Measurements from ENCODE around the gene ST6GALNAC2. TPM values are rescaled to one million over a fixed set of nuclear protein-coding genes. Genes with fewer than 3 reads are reported as not detected.

ST6GALNAC2 gene
- total RNA-seq = 1 to 10 TPM in 5 of 6 experiments, under 1 TPM in 1; 0.81 to 5.0 (median 2.3) TPM
- long read RNA-seq = 0 reads

DNA sequence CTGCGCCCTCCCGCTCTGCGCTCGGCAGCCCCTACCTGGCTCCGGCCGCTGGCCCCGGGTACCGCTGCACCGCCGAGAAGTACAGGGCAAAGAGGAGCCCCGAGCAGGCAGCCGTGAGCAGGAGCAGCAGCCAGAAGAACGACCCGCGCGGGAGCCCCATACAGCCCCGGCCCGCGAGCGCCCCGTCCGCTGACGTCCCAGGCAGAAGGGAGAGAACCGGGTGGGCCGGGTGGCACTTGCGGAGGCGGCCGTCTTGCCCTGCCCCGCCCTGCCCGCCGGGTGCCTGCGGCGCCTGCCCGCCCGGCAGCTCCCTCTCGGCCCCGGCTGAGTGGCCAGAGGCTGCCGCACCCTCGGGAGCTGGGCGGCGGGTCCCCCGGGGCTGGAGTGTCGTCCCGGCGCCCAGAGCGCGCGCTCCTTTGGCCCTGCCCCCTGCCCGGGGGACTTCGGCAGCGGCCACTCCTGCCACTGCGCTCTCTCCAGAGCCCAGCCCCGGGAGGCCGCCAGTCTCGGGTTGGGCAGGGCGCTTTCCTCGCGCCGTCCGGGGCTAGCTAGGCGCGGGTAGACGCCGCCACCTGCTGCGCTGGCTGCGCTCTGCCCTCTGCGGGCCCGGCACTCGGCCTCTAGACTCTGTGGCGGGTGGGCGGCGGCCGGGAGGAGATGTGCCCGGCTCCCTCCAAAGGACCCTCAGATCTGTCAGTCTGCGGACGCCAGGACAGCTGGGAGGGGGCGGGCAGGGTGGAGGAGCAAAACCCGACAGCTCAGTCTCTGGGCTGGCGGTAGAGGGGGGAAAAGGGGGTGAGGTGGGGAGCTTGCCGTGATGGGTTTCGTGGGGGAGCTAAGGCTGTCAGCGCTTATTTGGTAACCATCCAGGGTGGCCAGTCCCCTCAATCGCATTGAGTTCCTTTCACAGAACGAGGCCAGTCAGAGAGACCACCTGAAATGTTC, at the start of gene ST6GALNAC2:
Gene ST6GALNAC2 (minus strand): TSS at position 212 of the 945 bp plus-strand sequence. CDS start 52 bp downstream, at position 160.
- intact Hi-C loops (cut with DNase I) = no loop called here
- DNase-seq = peak; percentile 81 to 87 (median 83)
- ATAC-seq = peak; percentile 83 to 89 (median 85)
- H3K36me3 ChIP-seq = no peaks in the 10 kb centered on the region
- H3K9me3 ChIP-seq = no peaks in the 10 kb centered on the region
- peak within 1 kb of the TSS in 2 of 3 donors; percentile 7 to 53 for H3K27ac ChIP-seq
- peaks cover 0 to 19% (median 4%) of the 10 kb centered on the region in 4 donors for H3K4me1 ChIP-seq
- TF ChIP-seq POLR2A (IDR thresholded peaks at IDR 0.05) (peak; percentile 37), CTCF (IDR thresholded peaks at IDR 0.05) (peak; percentile 28 to 57 (median 45))
- 3% methylated on average over 24 of the region's 84 CpGs for WGBS (ENCODE audit: insufficient coverage, low coverage, low lambda C conversion rate, missing lambda C conversion rate)
- H3K4me3 ChIP-seq = peak within 1 kb of the TSS; percentile 59 to 62 (median 61)
- no peaks in the 10 kb centered on the region for H3K27me3 ChIP-seq

DNA sequence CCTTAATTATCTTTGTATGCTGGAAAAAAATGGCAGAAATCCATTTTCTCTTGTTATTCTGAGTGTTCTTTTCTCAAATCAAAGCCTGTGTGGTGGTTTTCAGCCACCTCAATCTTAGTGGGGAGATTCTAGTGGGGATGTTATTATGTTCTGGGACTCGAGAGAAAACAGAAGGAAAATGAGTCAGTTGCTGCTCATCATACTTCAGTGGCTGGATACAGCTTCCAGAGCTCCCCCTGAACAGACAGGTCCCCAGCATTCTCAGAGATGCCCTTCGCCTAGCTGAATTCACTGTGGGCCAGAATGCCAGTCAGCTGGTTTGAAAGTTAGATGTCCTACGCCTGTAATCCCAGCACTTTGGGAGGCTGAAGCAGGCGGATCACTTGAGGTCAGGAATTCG, 49.4 kb upstream of the ST6GALNAC2 start:
- no peak for ATAC-seq
- DNase-seq = no peak
- 75% methylated on average over 5 of the region's 5 CpGs for WGBS (ENCODE audit: insufficient coverage, low coverage, low lambda C conversion rate, missing lambda C conversion rate)
- intact Hi-C loops (cut with DNase I) = no loop called here
- Histone ChIP-seq H3K36me3 (no peaks in the 10 kb centered on the region), H3K27ac (no peak overlapping the region), H3K4me3 (no peak overlapping the region), H3K4me1 (no peaks in the 10 kb centered on the region), H3K27me3 (no peaks in the 10 kb centered on the region), H3K9me3 (no peaks in the 10 kb centered on the region)
- TF ChIP-seq POLR2A (IDR thresholded peaks at IDR 0.05) (no peak), CTCF (IDR thresholded peaks at IDR 0.05) (no peak)

DNA sequence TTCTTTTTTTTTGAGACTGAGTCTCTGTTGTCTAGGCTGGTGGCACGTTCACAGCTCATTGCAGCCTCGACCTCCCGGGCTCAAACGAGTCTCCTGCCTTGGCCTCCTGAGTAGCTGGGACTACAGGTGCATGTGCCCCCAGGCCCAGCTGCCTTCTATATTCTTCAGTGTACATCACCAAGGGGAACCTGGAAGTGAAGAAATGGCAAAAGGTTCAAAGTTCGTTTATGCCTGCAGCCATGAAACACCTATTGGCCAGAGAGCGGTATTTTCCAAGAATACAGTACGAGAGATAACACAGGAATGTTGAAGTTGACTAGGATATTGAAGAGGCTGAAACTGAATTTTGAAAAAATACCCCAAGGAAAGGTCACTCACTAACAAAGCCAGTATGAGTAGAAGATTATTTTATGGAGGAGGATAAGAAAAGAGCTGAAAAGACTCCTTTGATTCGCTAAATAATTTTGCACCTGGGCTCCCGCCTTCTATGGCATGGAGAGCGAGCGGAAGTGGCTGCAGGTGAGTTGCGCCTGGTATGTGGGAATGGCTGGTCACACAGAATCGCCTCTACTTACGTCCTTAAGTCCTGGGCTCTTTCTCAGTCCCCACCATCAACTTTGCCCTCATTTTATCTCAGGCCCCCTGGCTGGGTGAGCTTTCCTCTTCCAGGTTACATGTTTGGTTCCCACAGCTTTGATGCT, 48.1 kb upstream of the ST6GALNAC2 start:
- ATAC-seq = no peak
- H3K9me3 ChIP-seq = no peaks in the 10 kb centered on the region
- no peak overlapping the region for H3K4me3 ChIP-seq
- WGBS (ENCODE audit: insufficient coverage, low coverage, low lambda C conversion rate, missing lambda C conversion rate) = 84% methylated on average over 11 of the region's 14 CpGs
- no peak overlapping the region for H3K27ac ChIP-seq
- DNase-seq = no peak
- TF ChIP-seq CTCF (IDR thresholded peaks at IDR 0.05) = no peak
- intact Hi-C loops (cut with DNase I) = no loop called here
- H3K4me1 ChIP-seq = no peaks in the 10 kb centered on the region
- H3K36me3 ChIP-seq = no peaks in the 10 kb centered on the region
- H3K27me3 ChIP-seq = no peaks in the 10 kb centered on the region

- no peak overlapping the region for H3K27ac ChIP-seq
- no peaks in the 10 kb centered on the region for H3K27me3 ChIP-seq
- no peaks in the 10 kb centered on the region for H3K4me1 ChIP-seq
- no peaks in the 10 kb centered on the region for H3K9me3 ChIP-seq
- TF ChIP-seq POLR2A (IDR thresholded peaks at IDR 0.05) (no peak), CTCF (IDR thresholded peaks at IDR 0.05) (no peak)
- H3K4me3 ChIP-seq = no peak overlapping the region
- no peak for DNase-seq
- intact Hi-C loops (cut with DNase I) = no loop called here
- H3K36me3 ChIP-seq = no peaks in the 10 kb centered on the region
- 82% methylated on average over 3 of the region's 10 CpGs for WGBS (ENCODE audit: insufficient coverage, low coverage, low lambda C conversion rate, missing lambda C conversion rate)
- peak in 1 of 4 donors; percentile 18 for ATAC-seq
Observed at GRCh38 chr17:76631821-76632565, 46.3 kb upstream of the ST6GALNAC2 start.
